GM12873 (cell line): ENCODE data around the gene THRSP.

Experiments used
- CTCF ChIP-seq: IDR thresholded peaks from 2 replicates; pipeline ENCODE4 v1.5.1; 2012; ENCODE audit warnings: low read depth, mild to moderate bottlenecking, moderate library complexity, low read length, control low read depth; ENCODE audit not compliant: insufficient read depth; ENCODE audit errors: missing control alignments

Gene THRSP

GRCh38 chr11:78025378-78025777, 38.3 kb upstream of the THRSP start:
- TF ChIP-seq CTCF = no peak

- TF ChIP-seq CTCF = no peak
Measured at GRCh38 chr11:78027759-78028158, 35.9 kb upstream of the THRSP start.

GRCh38 chr11:78030429-78031325, 33.0 kb upstream of the THRSP start:
- no peak for TF ChIP-seq CTCF

GRCh38 chr11:78031629-78032028, 32.0 kb upstream of the THRSP start:
- TF ChIP-seq CTCF = no peak

- TF ChIP-seq CTCF = no peak
Measured at GRCh38 chr11:78032090-78032489, 31.6 kb upstream of the THRSP start.

- TF ChIP-seq CTCF = no peak
Measured at GRCh38 chr11:78033040-78033439, 30.6 kb upstream of the THRSP start.

GRCh38 chr11:78034623-78035022, 29.0 kb upstream of the THRSP start:
- TF ChIP-seq CTCF = no peak
